AG10803 (cell line): ENCODE data around the gene MB.

ENCODE experiments used
- DNase-seq: peaks from one replicate; pipeline ENCODE4 v3.0.0; 2010; ENCODE audit warnings: low read depth
- H3K4me3 ChIP-seq: 2 replicates; pipeline ENCODE4 v1.5.1; 2011; ENCODE audit warnings: mild to moderate bottlenecking, low read length, control low read depth
- TF ChIP-seq, protein P1 (sequence below): conservative IDR thresholded peaks from 2 replicates; pipeline ENCODE4 v1.5.1; 2011; ENCODE audit warnings: mild to moderate bottlenecking, low read length, control low read depth, inconsistent platforms

The MB gene

DNA sequence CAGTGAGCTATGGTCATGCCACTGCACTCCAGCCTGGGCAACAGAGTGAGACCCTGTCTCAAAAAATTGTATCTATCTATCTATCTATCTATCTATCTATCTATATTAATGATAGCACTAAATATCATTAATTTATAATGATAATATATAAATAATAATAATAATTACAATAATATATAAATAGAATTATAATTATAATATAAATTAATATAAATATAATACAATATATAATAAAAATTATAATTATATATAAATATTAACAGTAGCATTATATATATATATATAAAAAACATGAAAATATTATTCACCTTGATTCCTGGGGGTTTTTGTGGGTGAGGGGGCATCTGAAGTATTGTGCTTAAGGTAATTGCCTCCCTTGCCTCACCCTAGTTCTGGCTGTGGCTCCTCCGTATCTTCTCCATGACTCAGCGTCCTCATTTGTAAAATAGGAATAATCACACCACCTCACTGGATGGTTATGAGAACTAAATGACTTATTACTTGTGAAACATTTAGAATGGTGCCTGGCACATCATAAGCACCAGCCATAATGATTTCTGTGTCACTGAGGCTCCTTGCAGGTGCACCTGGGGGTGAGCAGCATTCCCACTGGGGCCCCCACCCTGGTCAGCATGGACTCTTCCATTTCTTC, 57.6 kb downstream of the MB start:
- no peak overlapping the region for H3K4me3 ChIP-seq
- peak; percentile 31 for DNase-seq
- TF ChIP-seq, protein P1, sequence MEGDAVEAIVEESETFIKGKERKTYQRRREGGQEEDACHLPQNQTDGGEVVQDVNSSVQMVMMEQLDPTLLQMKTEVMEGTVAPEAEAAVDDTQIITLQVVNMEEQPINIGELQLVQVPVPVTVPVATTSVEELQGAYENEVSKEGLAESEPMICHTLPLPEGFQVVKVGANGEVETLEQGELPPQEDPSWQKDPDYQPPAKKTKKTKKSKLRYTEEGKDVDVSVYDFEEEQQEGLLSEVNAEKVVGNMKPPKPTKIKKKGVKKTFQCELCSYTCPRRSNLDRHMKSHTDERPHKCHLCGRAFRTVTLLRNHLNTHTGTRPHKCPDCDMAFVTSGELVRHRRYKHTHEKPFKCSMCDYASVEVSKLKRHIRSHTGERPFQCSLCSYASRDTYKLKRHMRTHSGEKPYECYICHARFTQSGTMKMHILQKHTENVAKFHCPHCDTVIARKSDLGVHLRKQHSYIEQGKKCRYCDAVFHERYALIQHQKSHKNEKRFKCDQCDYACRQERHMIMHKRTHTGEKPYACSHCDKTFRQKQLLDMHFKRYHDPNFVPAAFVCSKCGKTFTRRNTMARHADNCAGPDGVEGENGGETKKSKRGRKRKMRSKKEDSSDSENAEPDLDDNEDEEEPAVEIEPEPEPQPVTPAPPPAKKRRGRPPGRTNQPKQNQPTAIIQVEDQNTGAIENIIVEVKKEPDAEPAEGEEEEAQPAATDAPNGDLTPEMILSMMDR, result no peak

DNA sequence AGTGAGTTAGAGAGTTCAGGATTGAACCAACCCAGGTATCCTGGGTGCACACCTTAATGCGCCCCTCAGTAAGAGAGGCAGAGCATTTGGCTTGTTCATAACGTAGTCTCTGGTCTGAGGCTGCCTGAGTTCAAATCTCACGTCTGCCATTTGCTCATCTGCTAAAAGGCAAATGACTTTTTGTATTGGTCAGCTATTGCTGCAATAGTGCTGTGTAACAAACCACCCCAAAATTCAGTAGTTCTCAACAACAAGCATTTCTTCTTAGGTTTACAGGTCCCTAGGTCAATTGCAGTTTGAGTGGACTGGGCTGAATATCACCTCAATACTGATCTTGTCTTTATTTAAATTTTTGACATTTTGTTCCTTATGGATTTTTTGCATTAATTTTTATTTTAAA, 58.4 kb downstream of the MB start:
- TF ChIP-seq, protein P1, result no peak
- no peak for DNase-seq
- H3K4me3 ChIP-seq, result no peak overlapping the region

DNA sequence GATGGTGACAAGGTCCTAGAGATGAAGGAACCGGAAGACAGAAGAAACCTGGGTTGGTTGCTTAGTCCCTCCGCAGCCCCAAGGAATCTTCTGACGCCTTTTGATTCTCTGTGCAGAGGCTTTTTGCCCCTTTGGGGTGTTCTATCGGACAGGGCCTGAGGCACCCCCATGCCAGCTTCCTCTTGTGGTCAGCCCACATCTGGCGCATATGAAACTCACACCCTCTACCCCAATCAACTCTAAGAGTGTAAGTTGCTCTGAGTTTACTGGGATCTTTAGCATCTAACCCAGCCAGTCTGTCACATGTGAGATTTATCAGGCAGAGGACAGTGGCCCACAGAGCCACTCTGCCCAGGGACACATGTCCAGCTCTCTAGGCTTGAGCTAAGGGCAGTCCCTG, 59.1 kb downstream of the MB start:
- H3K4me3 ChIP-seq, result no peak overlapping the region
- DNase-seq, result no peak
- TF ChIP-seq, protein P1, result no peak
